Right lobe of liver (tissue), 6 donors: ENCODE data around the gene ANKRD27. TPM values are rescaled to one million over a fixed set of nuclear protein-coding genes. Genes with fewer than 3 reads are reported as not detected.

ENCODE experiments used
- ATAC-seq, 4 donors: fragments of 200-7000 bp; cut with Tn5 transposase; one replicate each; pipeline ENCODE4 v1.9.1; 2020; ENCODE audit warnings: mild to moderate bottlenecking in 4 of 4, moderate library complexity in 4 of 4
- DNase-seq, 3 donors: peaks; one replicate each; pipeline ENCODE4 v3.0.0-alpha.2; 2020
- H3K27ac ChIP-seq, 3 donors: fragments of 200-600 bp; one replicate each; pipeline ENCODE4 v1.8.0; 2022
- H3K27me3 ChIP-seq, 2 donors: fragments of 200-600 bp; one replicate each; pipeline ENCODE4 v1.8.0; 2022
- H3K36me3 ChIP-seq, 4 donors: fragments of 200-600 bp; sonication (generic) in 1 of 4; one replicate each; pipeline versions ENCODE4 v1.5.1 to v1.8.0; 2017 to 2022; ENCODE audit warnings: control low read depth in 1 of 4
- H3K4me1 ChIP-seq, 4 donors: fragments of 200-600 bp; sonication (generic) in 1 of 4; one replicate each; pipeline versions ENCODE4 v1.5.1 to v1.8.0; 2017 to 2022; ENCODE audit warnings: control low read depth in 1 of 4
- H3K4me3 ChIP-seq, 3 donors: fragments of 200-600 bp; one replicate each; pipeline ENCODE4 v1.8.0; 2022
- H3K9me3 ChIP-seq, 4 donors: fragments of 200-600 bp; sonication (generic) in 1 of 4; one replicate each; pipeline versions ENCODE4 v1.5.1 to v1.8.0; 2017 to 2022; ENCODE audit warnings: control low read depth in 1 of 4
- CTCF ChIP-seq, 4 donors: fragments of 200-600 bp in 3 of 4; fragments of 450-650 bp in 1 of 4; IDR thresholded peaks; one replicate each; pipeline versions ENCODE4 v1.5.1 to v1.8.0; 2016 to 2022; ENCODE audit warnings: antibody characterized with exemption in 4 of 4, mild to moderate bottlenecking in 2 of 4
- POLR2A ChIP-seq: fragments of 450-650 bp; IDR thresholded peaks from one replicate; pipeline ENCODE4 v1.6.1; 2017; ENCODE audit warnings: antibody characterized with exemption, mild to moderate bottlenecking
- WGBS: methylation state at CpG from one replicate; pipeline ENCODE4 v1.1.6; 2018; ENCODE audit warnings: low coverage, low lambda C conversion rate; ENCODE audit not compliant: insufficient coverage; ENCODE audit errors: missing lambda C conversion rate; 5-methylcytosine and 5-hydroxymethylcytosine counted together
- intact Hi-C, 2 donors: fragments of 100-400 bp; cut with DNase I; formaldehyde crosslinking; loops; one replicate each; pipeline versions ENCODE4 v1.11.2 to v1.14.1; 2022
- total RNA-seq, 6 experiments: library from RNA; depleted of rRNA in 2 of 6; stranded (reverse); fragments of >200 nt in 2 of 6; fragmentation: NEBNext Ultra II Directional in 3 of 6; extraction: Animal tissue kit (Norgen Biotek cat#: 25700) in 3 of 6; gene quantifications; one replicate each; pipeline versions ENCODE4 v1.1.0 to v1.2.4, GENCODE V29; 2016 to 2023
- donor health status: DM: no; HTN: yes; CAD: no.
- donor health status: DM: no; HTN: no; CAD: no.
- donor health status: DM: no; HTN: no; CAD: no.
- donor health status: DM: no; HTN: yes; CAD: no.
- donor health status: DM: no; HTN: yes; CAD: no.

Gene ANKRD27
- total RNA-seq, 6 experiments from 2014 or later = 7.6 to 12.5 (median 9.0) TPM

GRCh38 chr19:32687681-32688080, 12.7 kb upstream of the ANKRD27 start:
- no peak overlapping the region for H3K4me3 ChIP-seq
- intact Hi-C loops = no loop called here
- no peaks in the 10 kb centered on the region for H3K9me3 ChIP-seq
- ATAC-seq (no peak), DNase-seq (no peak)
- H3K4me1 ChIP-seq = peaks cover 0 to 11% (median 3%) of the 10 kb centered on the region in 4 donors
- 100% methylated on average over 2 of the region's 4 CpGs for WGBS
- no peaks in the 10 kb centered on the region for H3K36me3 ChIP-seq
- TF ChIP-seq CTCF (IDR thresholded peaks at IDR 0.05) = no peak
- TF ChIP-seq POLR2A = no peak
- H3K27me3 ChIP-seq = no peaks in the 10 kb centered on the region
- H3K27ac ChIP-seq = no peak overlapping the region

- Histone ChIP-seq H3K27me3 (no peaks in the 10 kb centered on the region), H3K4me1 (peaks cover 0 to 6% (median 3%) of the 10 kb centered on the region in 4 donors), H3K4me3 (no peak overlapping the region), H3K36me3 (no peaks in the 10 kb centered on the region), H3K27ac (no peak overlapping the region), H3K9me3 (no peaks in the 10 kb centered on the region)
- TF ChIP-seq POLR2A = no peak
- TF ChIP-seq CTCF (IDR thresholded peaks at IDR 0.05) = no peak
- DNase-seq (no peak), ATAC-seq (no peak)
- intact Hi-C loops = no loop called here
- WGBS = 80% methylated on average over 6 of the region's 6 CpGs
Measured at GRCh38 chr19:32686847-32687475, 12.0 kb upstream of the ANKRD27 start.

- TF ChIP-seq CTCF (IDR thresholded peaks at IDR 0.05) = no peak
- TF ChIP-seq POLR2A = no peak
Measured at GRCh38 chr19:32682317-32682716, 7.3 kb upstream of the ANKRD27 start.

GRCh38 chr19:32680986-32681385, 6.0 kb upstream of the ANKRD27 start:
- no peak for ATAC-seq
- TF ChIP-seq POLR2A = no peak
- no peak for TF ChIP-seq CTCF (IDR thresholded peaks at IDR 0.05)
- Histone ChIP-seq H3K27me3 (peaks cover 0 to 11% of the 10 kb centered on the region in 2 donors), H3K4me1 (no peaks in the 10 kb centered on the region), H3K9me3 (no peaks in the 10 kb centered on the region), H3K4me3 (no peak overlapping the region), H3K36me3 (no peaks in the 10 kb centered on the region), H3K27ac (no peak overlapping the region)
- no peak for DNase-seq
- intact Hi-C loops = no loop called here
- 53% methylated on average over 2 of the region's 2 CpGs for WGBS

More at GRCh38 chr19:32682317-32682716, 7.3 kb upstream of the ANKRD27 start:
- Histone ChIP-seq H3K27ac (no peak overlapping the region), H3K4me3 (no peak overlapping the region), H3K4me1 (no peaks in the 10 kb centered on the region), H3K27me3 (no peaks in the 10 kb centered on the region), H3K9me3 (no peaks in the 10 kb centered on the region), H3K36me3 (no peaks in the 10 kb centered on the region)
- no peak for DNase-seq
- intact Hi-C loops = no loop called here
- 73% methylated on average over 3 of the region's 4 CpGs for WGBS
- no peak for ATAC-seq
